WTC11 (cell line): Measurements from ENCODE around the gene SEZ6L2. TPM values are rescaled to one million over a fixed set of nuclear protein-coding genes. Genes with fewer than 3 reads are reported as not detected.

Experiments
- ATAC-seq: fragments of 200-7000 bp; cut with Tn5 transposase; 2 replicates; pipeline ENCODE4 v1.10.0; 2021; ENCODE audit warnings: mild to moderate bottlenecking, moderate library complexity
- CTCF ChIA-PET: fragments of 300-600 bp; sonication (Branson Sonifier 250); formaldehyde crosslinking; loops from one replicate; lab custom pipeline; 2021; ENCODE audit warnings: antibody characterized with exemption; lab: Charles Lee
- POLR2A ChIA-PET: fragments of 350-600 bp; sonication (Branson Sonifier 250); formaldehyde crosslinking; loops from one replicate; lab custom pipeline; 2021; ENCODE audit warnings: antibody characterized with exemption; lab: Charles Lee
- DNase-seq: peaks from one replicate; pipeline ENCODE4 v3.0.0; 2021; ENCODE audit warnings: low spot score
- H3K27ac Mint-ChIP-seq: 2 replicates; pipeline ENCODE4 v1.8.0; 2021; ENCODE audit warnings: mixed read lengths
- H3K27me3 Mint-ChIP-seq: 2 replicates; pipeline ENCODE4 v1.8.0; 2021; ENCODE audit warnings: low read depth, mild to moderate bottlenecking, moderate library complexity, mixed read lengths
- H3K36me3 Mint-ChIP-seq: 2 replicates; pipeline ENCODE4 v1.8.0; 2021; ENCODE audit warnings: mixed read lengths
- H3K4me1 Mint-ChIP-seq: 2 replicates; pipeline ENCODE4 v1.8.0; 2022; ENCODE audit warnings: mixed read lengths
- H3K4me3 Mint-ChIP-seq: 2 replicates; pipeline ENCODE4 v1.8.0; 2021; ENCODE audit warnings: mild to moderate bottlenecking, moderate library complexity, mixed read lengths
- H3K9me3 Mint-ChIP-seq: 2 replicates; pipeline ENCODE4 v1.8.0; 2021; ENCODE audit warnings: mixed read lengths
- CREB1 ChIP-seq: sonication (generic); formaldehyde crosslinking; IDR thresholded peaks from 2 replicates; pipeline ENCODE4 v1.8.0; 2023; ENCODE audit warnings: mild to moderate bottlenecking, missing genetic modification reagents
- CREM ChIP-seq: sonication (generic); formaldehyde crosslinking; IDR thresholded peaks from 2 replicates; pipeline ENCODE4 v1.8.1; 2022; ENCODE audit warnings: mild to moderate bottlenecking, missing genetic modification reagents, moderate library complexity
- ETV6 ChIP-seq: sonication (generic); formaldehyde crosslinking; IDR thresholded peaks from 2 replicates; pipeline ENCODE4 v1.8.1; 2022; ENCODE audit warnings: mild to moderate bottlenecking, missing genetic modification reagents
- GABPB1 ChIP-seq: sonication (generic); formaldehyde crosslinking; IDR thresholded peaks from 2 replicates; pipeline ENCODE4 v1.8.1; 2023; ENCODE audit warnings: mild to moderate bottlenecking, missing genetic modification reagents
- GRHL2 ChIP-seq: fragments of 250-450 bp; sonication (Bioruptor Pico); IDR thresholded peaks from 2 replicates; pipeline ENCODE4 v1.8.0; 2022; ENCODE audit warnings: mild to moderate bottlenecking, moderate library complexity; ENCODE audit not compliant: insufficient replicate concordance, severe bottlenecking
- HMGA2 ChIP-seq: fragments of 250-450 bp; sonication (Bioruptor Pico); IDR thresholded peaks from 2 replicates; pipeline ENCODE4 v1.4.0; 2021; ENCODE audit warnings: mild to moderate bottlenecking, moderate library complexity
- MXD4 ChIP-seq: fragments of 250-450 bp; sonication (Bioruptor Pico); IDR thresholded peaks from 2 replicates; pipeline ENCODE4 v1.8.0; 2021; ENCODE audit warnings: mild to moderate bottlenecking, moderate library complexity, borderline replicate concordance
- MYBL2 ChIP-seq: sonication (generic); formaldehyde crosslinking; IDR thresholded peaks from 2 replicates; pipeline ENCODE4 v1.8.1; 2023; ENCODE audit warnings: mild to moderate bottlenecking, moderate library complexity, missing genetic modification reagents
- NR3C1 ChIP-seq: sonication (generic); formaldehyde crosslinking; conservative IDR thresholded peaks from 2 replicates; pipeline ENCODE4 v1.8.1; 2023; ENCODE audit warnings: low read depth, mild to moderate bottlenecking, missing genetic modification reagents
- SOX15 ChIP-seq: fragments of 250-450 bp; sonication (Bioruptor Pico); IDR thresholded peaks from 2 replicates; pipeline ENCODE4 v1.9.0; 2021; ENCODE audit warnings: mild to moderate bottlenecking
- SP1 ChIP-seq: sonication (generic); formaldehyde crosslinking; conservative IDR thresholded peaks from 2 replicates; pipeline ENCODE4 v1.8.1; 2022; ENCODE audit warnings: missing genetic modification reagents
- TEAD4 ChIP-seq: sonication (generic); formaldehyde crosslinking; IDR thresholded peaks from 2 replicates; pipeline ENCODE4 v1.8.0; 2022; ENCODE audit warnings: mild to moderate bottlenecking, missing genetic modification reagents
- ZNF317 ChIP-seq: sonication (generic); formaldehyde crosslinking; IDR thresholded peaks from 2 replicates; pipeline ENCODE4 v1.8.1; 2023; ENCODE audit warnings: low read depth, mild to moderate bottlenecking, moderate library complexity, missing genetic modification reagents, borderline replicate concordance
- total RNA-seq: library from RNA; stranded (reverse); gene quantifications from 3 replicates; pipeline ENCODE4 v1.2.3, GENCODE V29; 2021
- TF ChIP-seq, protein P1 (sequence below): fragments of 250-450 bp; sonication (Bioruptor Pico); IDR thresholded peaks from 2 replicates; pipeline ENCODE4 v1.9.0; 2021; ENCODE audit warnings: mild to moderate bottlenecking
- TF ChIP-seq, protein P2 (sequence below): sonication (generic); formaldehyde crosslinking; IDR thresholded peaks from 2 replicates; pipeline ENCODE4 v1.8.0; 2022; ENCODE audit warnings: mild to moderate bottlenecking, missing genetic modification reagents
- TF ChIP-seq, protein P3 (sequence below): sonication (generic); formaldehyde crosslinking; IDR thresholded peaks from 2 replicates; pipeline ENCODE4 v1.8.1; 2022; ENCODE audit warnings: missing genetic modification reagents, borderline replicate concordance
- TF ChIP-seq, protein P4 (sequence below): sonication (generic); formaldehyde crosslinking; conservative IDR thresholded peaks from 2 replicates; pipeline ENCODE4 v1.8.1; 2023; ENCODE audit warnings: mild to moderate bottlenecking, low read depth, missing genetic modification reagents, moderate library complexity

The SEZ6L2 gene
- total RNA-seq, 1 experiment from 2014 or later = 58.2 TPM

DNA sequence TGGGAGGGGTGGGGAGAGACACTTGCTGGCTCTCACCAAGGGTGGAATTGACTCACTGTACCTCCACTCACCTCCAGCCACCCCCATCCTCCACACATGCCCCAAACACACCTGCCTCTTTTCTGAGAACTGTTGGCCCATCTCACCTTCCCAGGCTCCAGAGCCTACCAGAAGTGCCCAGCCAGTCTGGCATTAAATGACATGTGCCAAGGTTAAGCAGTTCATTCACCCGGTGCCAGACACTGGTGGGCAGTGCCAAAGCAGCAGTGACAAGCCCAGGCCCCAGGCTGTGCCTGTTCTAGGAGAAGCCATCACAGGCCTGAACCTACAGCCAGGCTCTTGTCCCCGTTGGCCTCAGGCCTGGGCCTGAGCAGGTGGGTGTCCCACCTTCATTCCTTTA, 67.9 kb downstream of the SEZ6L2 start (continued):
- TF ChIP-seq, protein P1, sequence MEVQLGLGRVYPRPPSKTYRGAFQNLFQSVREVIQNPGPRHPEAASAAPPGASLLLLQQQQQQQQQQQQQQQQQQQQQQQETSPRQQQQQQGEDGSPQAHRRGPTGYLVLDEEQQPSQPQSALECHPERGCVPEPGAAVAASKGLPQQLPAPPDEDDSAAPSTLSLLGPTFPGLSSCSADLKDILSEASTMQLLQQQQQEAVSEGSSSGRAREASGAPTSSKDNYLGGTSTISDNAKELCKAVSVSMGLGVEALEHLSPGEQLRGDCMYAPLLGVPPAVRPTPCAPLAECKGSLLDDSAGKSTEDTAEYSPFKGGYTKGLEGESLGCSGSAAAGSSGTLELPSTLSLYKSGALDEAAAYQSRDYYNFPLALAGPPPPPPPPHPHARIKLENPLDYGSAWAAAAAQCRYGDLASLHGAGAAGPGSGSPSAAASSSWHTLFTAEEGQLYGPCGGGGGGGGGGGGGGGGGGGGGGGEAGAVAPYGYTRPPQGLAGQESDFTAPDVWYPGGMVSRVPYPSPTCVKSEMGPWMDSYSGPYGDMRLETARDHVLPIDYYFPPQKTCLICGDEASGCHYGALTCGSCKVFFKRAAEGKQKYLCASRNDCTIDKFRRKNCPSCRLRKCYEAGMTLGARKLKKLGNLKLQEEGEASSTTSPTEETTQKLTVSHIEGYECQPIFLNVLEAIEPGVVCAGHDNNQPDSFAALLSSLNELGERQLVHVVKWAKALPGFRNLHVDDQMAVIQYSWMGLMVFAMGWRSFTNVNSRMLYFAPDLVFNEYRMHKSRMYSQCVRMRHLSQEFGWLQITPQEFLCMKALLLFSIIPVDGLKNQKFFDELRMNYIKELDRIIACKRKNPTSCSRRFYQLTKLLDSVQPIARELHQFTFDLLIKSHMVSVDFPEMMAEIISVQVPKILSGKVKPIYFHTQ = no peak
- TF ChIP-seq, protein P2, sequence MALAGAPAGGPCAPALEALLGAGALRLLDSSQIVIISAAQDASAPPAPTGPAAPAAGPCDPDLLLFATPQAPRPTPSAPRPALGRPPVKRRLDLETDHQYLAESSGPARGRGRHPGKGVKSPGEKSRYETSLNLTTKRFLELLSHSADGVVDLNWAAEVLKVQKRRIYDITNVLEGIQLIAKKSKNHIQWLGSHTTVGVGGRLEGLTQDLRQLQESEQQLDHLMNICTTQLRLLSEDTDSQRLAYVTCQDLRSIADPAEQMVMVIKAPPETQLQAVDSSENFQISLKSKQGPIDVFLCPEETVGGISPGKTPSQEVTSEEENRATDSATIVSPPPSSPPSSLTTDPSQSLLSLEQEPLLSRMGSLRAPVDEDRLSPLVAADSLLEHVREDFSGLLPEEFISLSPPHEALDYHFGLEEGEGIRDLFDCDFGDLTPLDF (CRISPR knock-in tag) = no peak

DNA sequence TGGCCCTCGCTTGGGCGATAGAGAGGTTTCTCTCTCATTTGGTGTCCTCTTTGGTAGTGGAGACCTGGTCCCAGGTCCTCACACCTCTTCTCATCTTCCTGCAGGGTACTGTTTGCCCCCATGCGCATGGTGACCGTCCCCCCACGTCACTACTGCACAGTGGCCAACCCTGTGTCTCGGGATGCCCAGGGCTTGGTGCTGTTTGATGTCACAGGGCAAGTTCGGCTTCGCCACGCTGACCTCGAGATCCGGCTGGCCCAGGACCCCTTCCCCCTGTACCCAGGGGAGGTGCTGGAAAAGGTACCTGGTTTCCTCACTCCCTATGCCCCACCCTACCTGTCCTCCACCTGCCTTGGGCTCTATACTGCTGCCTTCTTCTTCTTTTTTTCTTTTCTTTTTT, 68.6 kb downstream of the SEZ6L2 start:
- no peak for TF ChIP-seq CREM (CRISPR knock-in tag)
- no peak for TF ChIP-seq HMGA2
- TF ChIP-seq GABPB1 = no peak
- no peak for TF ChIP-seq GRHL2 (CRISPR knock-in tag)
- no peak for TF ChIP-seq ZNF317 (CRISPR knock-in tag)
- TF ChIP-seq SOX15 = no peak
- TF ChIP-seq CREB1 (CRISPR knock-in tag) = no peak
- no peak for TF ChIP-seq MYBL2 (CRISPR knock-in tag)
- TF ChIP-seq MXD4 (CRISPR knock-in tag) = no peak
- TF ChIP-seq, protein P3, sequence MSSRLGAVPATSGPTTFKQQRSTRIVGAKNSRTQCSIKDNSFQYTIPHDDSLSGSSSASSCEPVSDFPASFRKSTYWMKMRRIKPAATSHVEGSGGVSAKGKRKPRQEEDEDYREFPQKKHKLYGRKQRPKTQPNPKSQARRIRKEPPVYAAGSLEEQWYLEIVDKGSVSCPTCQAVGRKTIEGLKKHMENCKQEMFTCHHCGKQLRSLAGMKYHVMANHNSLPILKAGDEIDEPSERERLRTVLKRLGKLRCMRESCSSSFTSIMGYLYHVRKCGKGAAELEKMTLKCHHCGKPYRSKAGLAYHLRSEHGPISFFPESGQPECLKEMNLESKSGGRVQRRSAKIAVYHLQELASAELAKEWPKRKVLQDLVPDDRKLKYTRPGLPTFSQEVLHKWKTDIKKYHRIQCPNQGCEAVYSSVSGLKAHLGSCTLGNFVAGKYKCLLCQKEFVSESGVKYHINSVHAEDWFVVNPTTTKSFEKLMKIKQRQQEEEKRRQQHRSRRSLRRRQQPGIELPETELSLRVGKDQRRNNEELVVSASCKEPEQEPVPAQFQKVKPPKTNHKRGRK = no peak
- TF ChIP-seq, protein P1 = no peak
- TF ChIP-seq NR3C1 = no peak
- TF ChIP-seq, protein P4, sequence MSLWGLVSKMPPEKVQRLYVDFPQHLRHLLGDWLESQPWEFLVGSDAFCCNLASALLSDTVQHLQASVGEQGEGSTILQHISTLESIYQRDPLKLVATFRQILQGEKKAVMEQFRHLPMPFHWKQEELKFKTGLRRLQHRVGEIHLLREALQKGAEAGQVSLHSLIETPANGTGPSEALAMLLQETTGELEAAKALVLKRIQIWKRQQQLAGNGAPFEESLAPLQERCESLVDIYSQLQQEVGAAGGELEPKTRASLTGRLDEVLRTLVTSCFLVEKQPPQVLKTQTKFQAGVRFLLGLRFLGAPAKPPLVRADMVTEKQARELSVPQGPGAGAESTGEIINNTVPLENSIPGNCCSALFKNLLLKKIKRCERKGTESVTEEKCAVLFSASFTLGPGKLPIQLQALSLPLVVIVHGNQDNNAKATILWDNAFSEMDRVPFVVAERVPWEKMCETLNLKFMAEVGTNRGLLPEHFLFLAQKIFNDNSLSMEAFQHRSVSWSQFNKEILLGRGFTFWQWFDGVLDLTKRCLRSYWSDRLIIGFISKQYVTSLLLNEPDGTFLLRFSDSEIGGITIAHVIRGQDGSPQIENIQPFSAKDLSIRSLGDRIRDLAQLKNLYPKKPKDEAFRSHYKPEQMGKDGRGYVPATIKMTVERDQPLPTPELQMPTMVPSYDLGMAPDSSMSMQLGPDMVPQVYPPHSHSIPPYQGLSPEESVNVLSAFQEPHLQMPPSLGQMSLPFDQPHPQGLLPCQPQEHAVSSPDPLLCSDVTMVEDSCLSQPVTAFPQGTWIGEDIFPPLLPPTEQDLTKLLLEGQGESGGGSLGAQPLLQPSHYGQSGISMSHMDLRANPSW (CRISPR knock-in tag) = no peak
- TF ChIP-seq TEAD4 (CRISPR knock-in tag) = no peak
- TF ChIP-seq ETV6 = no peak
- no peak for TF ChIP-seq SP1 (CRISPR knock-in tag)
- Mint-ChIP-seq H3K27ac (no peak overlapping the region; the same call in 1 of the 2 replicates), H3K9me3 (no peaks in the 10 kb centered on the region), H3K4me1 (no peaks in the 10 kb centered on the region), H3K27me3 (no peaks in the 10 kb centered on the region), H3K4me3 (no peak overlapping the region), H3K36me3 (no peaks in the 10 kb centered on the region)
- ChIA-PET CTCF (no interaction called here), POLR2A (no interaction called here)
- DNase-seq (no peak), ATAC-seq (no peak)
